HepG2 (cell line): ENCODE measurements around the gene SKIC2. TPM values are rescaled to one million over a fixed set of nuclear protein-coding genes. Genes with fewer than 3 reads are reported as not detected.

Experiments used
- ATAC-seq: fragments of 200-7000 bp; cut with Tn5 transposase; 3 replicates; pipeline ENCODE4 v1.9.1; 2020; ENCODE audit warnings: mild to moderate bottlenecking, moderate library complexity
- BruUV-seq: library from RNA; stranded (reverse); fragments of 400-500 nt; replicated peaks from 2 replicates; lab custom pipeline; 2021; lab: Mats Ljungman, UMichigan
- CTCF ChIA-PET: fragments of 300-600 bp; formaldehyde crosslinking; extraction: SDS; loops from one replicate; lab custom pipeline; 2021; ENCODE audit warnings: low total read pairs, inconsistent platforms, low intra/inter-chr PET ratio; lab: Yijun Ruan, JAX
- POLR2A ChIA-PET: fragments of 350-600 bp; sonication (Branson Sonifier 250); formaldehyde crosslinking; loops from one replicate; lab custom pipeline; 2020; ENCODE audit warnings: antibody characterized with exemption, inconsistent platforms; lab: Yijun Ruan, JAX
- DNase-seq: peaks from one replicate; pipeline ENCODE4 v3.0.0-alpha.2; 2015; ENCODE audit warnings: low spot score
- FAIRE-seq: peaks from 3 replicates; lab custom pipeline; 2011; peaks lifted over from hg19 to GRCh38; lab: Jason Lieb, UNC
- H2AFZ ChIP-seq: one replicate; pipeline ENCODE4 v1.6.1; 2011; ENCODE audit warnings: low read length, inconsistent platforms
- H3K27ac ChIP-seq: fragments of 300-600 bp; 3 replicates; pipeline ENCODE4 v1.8.0; 2011; ENCODE audit warnings: mixed run types, mild to moderate bottlenecking, mixed read lengths, low read length, inconsistent platforms; ENCODE audit not compliant: insufficient read depth; ENCODE audit errors: extremely low read length
- H3K27me3 ChIP-seq, 2 experiments: fragments of 200-600 bp in 1 of 2; 2 replicates in 1 of 2; 3 replicates in 1 of 2; pipeline versions ENCODE4 v1.6.0 to v1.8.0; 2011; ENCODE audit warnings: low read length in 2 of 2, mild to moderate bottlenecking in 2 of 2, moderate library complexity in 2 of 2, inconsistent platforms in 1 of 2; ENCODE audit not compliant: insufficient read depth in 2 of 2, control insufficient read depth in 1 of 2
- H3K36me3 ChIP-seq, 2 experiments: fragments of 200-600 bp in 1 of 2; replicated peaks in 1 of 2; 2 replicates in 1 of 2; 3 replicates in 1 of 2; pipeline versions ENCODE4 v1.5.1 to v1.8.0; 2011; ENCODE audit warnings: low read length in 2 of 2, inconsistent platforms in 1 of 2; ENCODE audit not compliant: insufficient read depth in 2 of 2, control insufficient read depth in 1 of 2
- H3K4me1 ChIP-seq: 2 replicates; pipeline ENCODE4 v1.5.1; 2012; ENCODE audit warnings: low read length, inconsistent platforms; ENCODE audit not compliant: insufficient read depth
- H3K4me2 ChIP-seq: 2 replicates; pipeline ENCODE4 v1.6.0; 2011; ENCODE audit warnings: low read depth, low read length, inconsistent platforms
- H3K4me3 ChIP-seq, 3 experiments: fragments of 200-600 bp in 1 of 3; sonication (generic), shearing (Covaris generic) in 1 of 3; replicated peaks in 1 of 3; 2 replicates each; pipeline ENCODE4 v1.5.1; 2011 to 2016; ENCODE audit warnings: low read length in 3 of 3, inconsistent platforms in 2 of 3, low read depth in 2 of 3, mild to moderate bottlenecking in 2 of 3, control low read depth in 1 of 3, mixed read lengths in 1 of 3; ENCODE audit not compliant: insufficient read depth in 1 of 3
- H3K79me2 ChIP-seq: one replicate; pipeline ENCODE4 v1.6.1; 2011; ENCODE audit warnings: low read length, inconsistent platforms; ENCODE audit not compliant: insufficient read depth
- H3K9ac ChIP-seq: 2 replicates; pipeline ENCODE4 v1.6.0; 2011; ENCODE audit warnings: mild to moderate bottlenecking, low read depth, low read length, inconsistent platforms; ENCODE audit not compliant: insufficient read depth
- H3K9me3 ChIP-seq: 2 replicates; pipeline ENCODE4 v1.5.1; 2012; ENCODE audit warnings: mild to moderate bottlenecking, low read length
- H4K20me1 ChIP-seq: 2 replicates; pipeline ENCODE4 v1.6.0; 2011; ENCODE audit warnings: inconsistent platforms, mild to moderate bottlenecking, low read length, moderate library complexity; ENCODE audit not compliant: insufficient read depth
- AHR ChIP-seq: IDR thresholded peaks from 2 replicates; pipeline ENCODE4 v1.6.1; 2018; ENCODE audit warnings: missing genetic modification reagents, missing compliant biosample characterization
- GLI4 ChIP-seq: sonication (generic); formaldehyde crosslinking; IDR thresholded peaks from 2 replicates; pipeline ENCODE4 v1.5.1; 2020; ENCODE audit warnings: missing genetic modification reagents, mild to moderate bottlenecking, moderate library complexity, borderline replicate concordance
- MXD1 ChIP-seq: sonication (generic); formaldehyde crosslinking; IDR thresholded peaks from 2 replicates; pipeline ENCODE4 v1.4.0; 2020; ENCODE audit warnings: mild to moderate bottlenecking, missing genetic modification reagents
- NPAS2 ChIP-seq: sonication (generic); formaldehyde crosslinking; IDR thresholded peaks from 2 replicates; pipeline ENCODE4 v1.8.0; 2022; ENCODE audit warnings: mild to moderate bottlenecking, missing genetic modification reagents, borderline replicate concordance
- SIX4 ChIP-seq: sonication (generic); formaldehyde crosslinking; IDR thresholded peaks from 2 replicates; pipeline ENCODE4 v1.4.0; 2020; ENCODE audit warnings: missing genetic modification reagents
- ZFY ChIP-seq: sonication (generic); formaldehyde crosslinking; IDR thresholded peaks from 2 replicates; pipeline ENCODE4 v1.4.0; 2020; ENCODE audit warnings: missing genetic modification reagents
- ZNF317 ChIP-seq: sonication (generic); formaldehyde crosslinking; IDR thresholded peaks from 2 replicates; pipeline ENCODE4 v1.5.0; 2020; ENCODE audit warnings: mild to moderate bottlenecking, missing genetic modification reagents
- WGBS: methylation state at CpG from one replicate; pipeline ENCODE4 v1.1.6; 2017; ENCODE audit warnings: low lambda C conversion rate; 5-methylcytosine and 5-hydroxymethylcytosine counted together
- in situ Hi-C: cut with HindIII; loops from 2 replicates; pipeline ENCODE4 v1.10.0; 2017; ENCODE audit warnings: low pct_unique_long_range_greater_than_20kb; ENCODE audit not compliant: extremely low pct_ligation_motif_present
- intact Hi-C: fragments of 100-400 bp; cut with micrococcal nuclease; formaldehyde crosslinking; loops from one replicate; pipeline ENCODE4 v1.10.0; 2022; ENCODE audit not compliant: unreplicated experiment
- polyA plus RNA-seq, 8 experiments: library from polyadenylated mRNA; depleted of rRNA in 3 of 8; stranded (reverse) in 7 of 8; unstranded in 1 of 8; fragments of >200 nt; fragmentation: Illumina TruSeq in 4 of 8; extraction: Trizol in 4 of 8; gene quantifications; 2 replicates each; pipeline versions ENCODE4 v1.2.1 to v1.2.3, GENCODE V29; 2011 to 2016; ENCODE audit warnings: low read depth in 4 of 8, missing spikeins in 1 of 8, mixed read lengths in 1 of 8; ENCODE audit not compliant: insufficient read depth in 1 of 8
- total RNA-seq, 5 experiments: library from RNA; depleted of rRNA; stranded (reverse); fragments of >200 nt; fragmentation: Illumina TruSeq; extraction: Trizol; gene quantifications; 2 replicates each; pipeline ENCODE4 v1.2.3, GENCODE V29; 2016; ENCODE audit warnings: low read depth in 1 of 5
- TF ChIP-seq, protein P1 (sequence below): sonication (generic); formaldehyde crosslinking; IDR thresholded peaks from 2 replicates; pipeline ENCODE4 v1.4.0; 2020; ENCODE audit warnings: mild to moderate bottlenecking, missing genetic modification reagents

Gene SKIC2
- total and polyA plus RNA-seq, 2 of the 13 experiments (the other 11 are each of a cell fraction or from before 2014, with no cell fraction given): 67.1 to 68.4 TPM

DNA sequence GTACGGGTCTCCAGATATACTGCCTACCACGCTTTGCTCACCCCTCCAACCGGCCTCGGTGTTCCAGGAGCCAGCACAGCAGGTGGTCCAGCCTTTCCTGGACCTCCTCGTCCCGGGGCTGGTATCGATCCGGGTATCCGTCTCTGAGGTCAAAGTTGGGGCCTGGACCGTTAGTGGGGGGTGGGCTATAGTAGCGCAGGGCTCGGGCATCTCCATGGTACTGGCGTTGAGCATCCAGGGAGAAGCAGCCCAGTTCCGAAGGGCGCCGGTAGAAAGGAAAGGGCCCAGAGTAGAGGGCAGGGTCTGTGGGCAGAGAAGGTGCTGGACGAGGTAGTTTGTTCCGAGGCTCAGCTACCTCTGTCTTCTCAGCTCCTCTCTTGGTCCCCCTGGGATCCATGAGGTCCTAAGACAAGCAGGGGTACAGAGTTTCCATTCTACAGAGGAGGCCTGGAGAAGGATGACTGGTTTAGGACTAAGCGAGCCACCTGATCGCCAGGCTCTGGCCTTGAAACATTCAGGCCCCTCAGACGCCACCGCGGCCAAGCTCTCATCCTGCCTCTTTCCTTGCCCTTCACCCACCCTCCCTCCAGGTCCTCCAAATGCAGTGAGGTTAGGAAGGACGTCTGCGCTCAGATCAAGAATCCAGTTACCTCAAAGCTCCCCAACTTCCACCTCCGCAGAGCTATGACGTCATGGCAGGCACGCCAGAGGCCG lies 12.5 kb downstream of the SKIC2 start (continued):
- peak; percentile 56; the same call in 1 of the 2 replicates for TF ChIP-seq GLI4 (CRISPR knock-in tag)

DNA sequence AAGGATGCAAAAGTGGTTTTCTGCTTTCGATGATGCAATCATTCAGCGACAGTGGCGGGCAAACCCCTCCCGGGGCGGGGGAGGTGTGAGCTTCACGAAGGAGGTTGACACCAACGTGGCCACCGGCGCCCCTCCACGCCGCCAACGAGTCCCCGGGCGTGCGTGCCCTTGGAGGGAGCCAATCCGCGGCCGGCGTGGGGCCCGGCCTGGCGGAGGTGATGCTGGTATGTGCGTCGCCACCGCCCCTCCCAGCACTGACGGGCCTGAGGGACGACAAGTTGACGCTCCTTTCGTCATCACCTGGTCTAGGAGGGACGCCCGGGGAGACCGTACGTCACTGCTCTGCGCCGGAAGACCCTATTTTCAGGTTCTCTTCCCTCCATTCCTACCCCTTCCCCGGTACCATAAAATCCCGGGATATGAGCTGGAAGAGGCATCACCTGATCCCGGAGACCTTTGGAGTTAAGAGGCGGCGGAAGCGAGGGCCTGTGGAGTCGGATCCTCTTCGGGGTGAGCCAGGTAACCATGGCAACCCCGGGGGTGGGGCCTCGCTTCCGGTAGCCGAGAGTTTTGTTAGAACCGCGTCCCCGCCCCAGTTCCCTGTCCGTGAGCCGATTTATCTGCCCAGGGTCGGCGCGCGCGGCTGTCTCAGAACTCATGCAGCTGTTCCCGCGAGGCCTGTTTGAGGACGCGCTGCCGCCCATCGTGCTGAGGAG lies 13.2 kb downstream of the SKIC2 start, which contains the start of gene DXO:
Gene DXO, minus strand, starts transcription at position 146 of the 716 bp plus-strand sequence. CDS start 463 bp downstream, outside the sequence.
- peak within 1 kb of the TSS; percentile 73 to 94 (median 90) for H3K4me3 ChIP-seq
- WGBS: 2% methylated on average over 23 of the region's 62 CpGs
- ChIA-PET POLR2A (interaction anchor here (0.8 to 6.1 kb wide), 17 partner anchors 8 to 320 kb away, joined by 3 to 142 read pairs (median 7); partner anchors contain the start of genes APOM, BAG6, C2 and CFB), CTCF (no interaction called here)
- ATAC-seq (peak; percentile 86), FAIRE-seq (peak; percentile 99), DNase-seq (peak; percentile 98)
- peak within 1 kb of the TSS; percentile 88 for H3K9ac ChIP-seq
- BruUV-seq: no TSS peak
- H3K4me1 ChIP-seq: peaks cover 32% of the 10 kb centered on the region
- no peaks in the 10 kb centered on the region for H3K9me3 ChIP-seq
- H3K27ac ChIP-seq: peak within 1 kb of the TSS; percentile 86
- in situ Hi-C loops: no loop called here
- intact Hi-C loops: no loop called here
- no peaks in the 10 kb centered on the region; a peak in 1 of 5 replicates for H3K27me3 ChIP-seq
- H3K4me2 ChIP-seq: peak within 1 kb of the TSS; percentile 99
- peaks cover 19 to 34% of the 10 kb centered on the region in 2 experiments for H3K36me3 ChIP-seq
- H2AFZ ChIP-seq: no peak within 1 kb of the TSS
- H4K20me1 ChIP-seq: no peaks in the 10 kb centered on the region
- peaks cover 21% of the 10 kb centered on the region for H3K79me2 ChIP-seq
- TF ChIP-seq, protein P1, sequence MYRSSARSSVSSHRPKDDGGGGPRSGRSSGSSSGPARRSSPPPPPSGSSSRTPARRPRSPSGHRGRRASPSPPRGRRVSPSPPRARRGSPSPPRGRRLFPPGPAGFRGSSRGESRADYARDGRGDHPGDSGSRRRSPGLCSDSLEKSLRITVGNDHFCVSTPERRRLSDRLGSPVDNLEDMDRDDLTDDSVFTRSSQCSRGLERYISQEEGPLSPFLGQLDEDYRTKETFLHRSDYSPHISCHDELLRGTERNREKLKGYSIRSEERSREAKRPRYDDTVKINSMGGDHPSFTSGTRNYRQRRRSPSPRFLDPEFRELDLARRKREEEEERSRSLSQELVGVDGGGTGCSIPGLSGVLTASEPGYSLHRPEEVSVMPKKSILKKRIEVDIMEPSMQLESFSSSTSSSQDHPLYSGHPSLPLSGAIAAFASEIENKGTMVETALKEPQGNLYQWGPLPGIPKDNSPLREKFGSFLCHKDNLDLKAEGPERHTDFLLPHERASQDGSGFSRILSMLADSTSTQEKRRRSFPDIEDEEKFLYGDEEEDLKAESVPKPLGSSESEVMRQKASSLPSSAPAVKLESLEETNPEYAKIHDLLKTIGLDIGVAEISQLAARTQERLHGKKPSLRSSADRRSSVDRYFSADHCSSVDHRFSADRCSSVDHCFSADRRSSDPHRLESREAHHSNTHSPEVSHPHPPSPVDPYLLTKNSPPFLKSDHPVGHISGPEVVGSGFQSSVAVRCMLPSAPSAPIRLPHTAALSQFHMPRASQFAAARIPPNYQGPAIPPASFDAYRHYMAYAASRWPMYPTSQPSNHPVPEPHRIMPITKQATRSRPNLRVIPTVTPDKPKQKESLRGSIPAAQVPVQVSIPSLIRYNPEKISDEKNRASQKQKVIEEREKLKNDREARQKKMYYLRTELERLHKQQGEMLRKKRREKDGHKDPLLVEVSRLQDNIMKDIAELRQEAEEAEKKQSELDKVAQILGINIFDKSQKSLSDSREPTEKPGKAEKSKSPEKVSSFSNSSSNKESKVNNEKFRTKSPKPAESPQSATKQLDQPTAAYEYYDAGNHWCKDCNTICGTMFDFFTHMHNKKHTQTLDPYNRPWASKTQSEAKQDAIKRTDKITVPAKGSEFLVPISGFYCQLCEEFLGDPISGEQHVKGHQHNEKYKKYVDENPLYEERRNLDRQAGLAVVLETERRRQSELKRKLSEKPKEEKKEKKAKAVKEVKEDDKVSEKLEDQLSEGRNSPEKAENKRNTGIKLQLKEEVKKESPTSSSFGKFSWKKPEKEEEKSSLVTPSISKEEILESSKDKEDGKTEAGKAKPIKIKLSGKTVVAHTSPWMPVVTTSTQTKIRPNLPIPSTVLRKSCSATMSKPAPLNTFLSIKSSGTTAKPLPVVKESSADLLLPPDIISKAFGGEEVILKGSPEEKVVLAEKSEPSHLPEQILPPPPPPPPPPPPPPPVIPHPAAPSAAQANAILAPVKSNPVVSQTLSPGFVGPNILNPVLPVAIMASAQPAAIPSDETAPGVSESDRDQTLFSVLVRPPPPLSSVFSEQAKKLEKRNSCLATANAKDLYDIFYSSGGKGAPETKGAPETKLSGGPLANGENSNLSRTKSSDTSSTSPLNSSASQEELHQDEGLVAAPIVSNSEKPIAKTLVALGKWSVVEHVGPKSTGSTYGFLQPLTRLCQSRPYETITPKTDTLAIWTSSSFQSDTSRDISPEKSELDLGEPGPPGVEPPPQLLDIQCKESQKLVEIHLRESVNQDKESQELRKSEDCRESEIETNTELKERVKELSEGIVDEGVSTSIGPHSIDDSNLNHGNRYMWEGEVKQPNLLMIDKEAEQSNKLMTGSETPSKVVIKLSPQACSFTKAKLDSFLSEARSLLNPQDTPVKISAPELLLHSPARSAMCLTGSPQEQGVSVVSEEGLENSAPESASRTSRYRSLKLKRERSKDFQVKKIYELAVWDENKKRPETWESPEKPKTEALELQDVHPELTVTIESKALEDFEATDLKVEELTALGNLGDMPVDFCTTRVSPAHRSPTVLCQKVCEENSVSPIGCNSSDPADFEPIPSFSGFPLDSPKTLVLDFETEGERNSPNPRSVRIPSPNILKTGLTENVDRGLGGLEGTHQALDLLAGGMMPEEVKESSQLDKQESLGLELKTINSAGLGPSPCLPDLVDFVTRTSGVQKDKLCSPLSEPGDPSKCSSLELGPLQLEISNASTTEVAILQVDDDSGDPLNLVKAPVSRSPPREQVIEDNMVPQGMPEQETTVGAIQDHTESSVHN: peak; percentile 51; the same call in 1 of the 2 replicates
- TF ChIP-seq ZNF317 (CRISPR knock-in tag): peak; percentile 74
- TF ChIP-seq AHR: peak; percentile 75; the same call in 1 of the 2 replicates
- TF ChIP-seq ZFY (CRISPR knock-in tag): peak; percentile 80
- TF ChIP-seq NPAS2 (CRISPR knock-in tag): no peak
- peak; percentile 48 for TF ChIP-seq SIX4
- peak; percentile 82 for TF ChIP-seq MXD1
